NCI-H1436 treated with DMSO at 0.1 percent for 48 hours (cell line): Measurements from ENCODE around the gene DMAC2.
"Not testable (repeated sequence)": the region's sequence is repeated elsewhere in the genome, so short reads cannot be mapped to it uniquely, and the experiment has no call there.

Experiments
- DNase-seq: peaks from one replicate; lab custom pipeline; 2025; lab: John Stamatoyannopoulos, UW

The DMAC2 gene

GRCh38 chr19:41422456-41422855, 17.3 kb downstream of the DMAC2 start:
- DNase-seq: no peak

- no peak for DNase-seq
Measured at GRCh38 chr19:41421973-41422372, 17.7 kb downstream of the DMAC2 start.

- no peak for DNase-seq
Measured at GRCh38 chr19:41421314-41421713, 18.4 kb downstream of the DMAC2 start.

- no peak for DNase-seq
Measured at GRCh38 chr19:41420101-41420880, 19.4 kb downstream of the DMAC2 start.

DNA sequence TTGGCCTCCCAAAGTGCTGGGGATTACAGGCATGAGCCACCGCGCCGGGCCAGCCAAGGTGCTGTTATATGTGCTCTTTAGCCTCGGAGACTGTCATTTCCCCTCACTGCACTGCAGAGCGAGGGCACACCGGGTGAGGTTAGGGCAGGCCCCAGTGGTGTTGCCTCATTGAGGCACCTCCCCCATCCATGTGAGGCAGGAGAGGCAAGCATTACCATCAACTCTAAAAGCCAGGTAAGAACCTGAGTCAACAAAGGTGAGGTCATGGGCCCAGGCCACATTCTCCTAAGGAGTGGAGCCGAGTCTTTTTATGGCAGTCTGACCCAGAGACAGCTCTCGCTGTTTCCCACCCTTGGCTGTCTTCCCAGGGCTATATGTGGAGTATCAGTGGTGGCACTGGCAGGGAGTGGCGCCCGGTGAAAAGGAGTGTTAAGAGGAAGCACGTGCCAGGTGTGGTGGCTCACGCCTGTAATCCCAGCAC, 23.5 kb downstream of the DMAC2 start:
- DNase-seq: no peak

DNA sequence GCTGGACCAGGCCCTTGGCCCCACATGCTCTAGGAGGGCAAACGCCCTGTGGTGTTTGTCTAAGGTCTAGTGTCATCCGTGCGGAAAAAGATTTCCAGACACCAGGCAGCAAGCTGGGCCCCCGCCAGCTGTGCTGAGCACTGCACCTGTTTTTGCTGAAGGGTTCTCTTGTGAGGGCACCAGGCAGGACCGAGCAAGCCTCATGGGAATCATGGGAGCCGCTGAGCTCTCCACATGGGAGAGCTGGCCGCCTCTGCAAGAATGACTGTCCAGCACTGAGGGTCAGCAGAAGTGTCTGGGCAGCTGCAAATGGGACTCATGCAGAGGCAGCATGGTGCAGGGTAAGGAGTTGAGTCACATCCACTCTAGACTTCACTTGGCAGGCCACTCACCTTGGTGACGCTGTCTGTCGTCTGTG, 24.5 kb downstream of the DMAC2 start:
- DNase-seq: no peak

DNA sequence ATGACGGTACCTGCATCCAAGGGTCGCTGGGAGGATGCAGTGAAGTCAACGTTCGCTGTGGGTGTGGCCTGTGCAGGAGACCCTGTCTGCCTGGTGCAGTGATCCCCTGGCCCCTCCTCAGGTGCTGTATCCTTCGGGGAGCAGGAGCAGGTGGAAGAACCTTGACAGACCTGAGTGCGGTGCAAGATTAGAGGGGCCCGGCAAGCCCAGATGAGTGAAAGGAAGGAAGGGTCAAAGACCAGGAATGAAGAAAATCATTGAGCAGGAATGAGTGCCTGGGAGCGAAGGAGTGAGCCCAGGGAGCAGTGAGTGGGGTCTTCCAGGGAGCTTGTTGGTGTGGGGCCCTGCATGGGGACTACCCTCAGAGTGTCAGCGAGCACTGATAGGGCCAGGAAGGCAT, 25.3 kb downstream of the DMAC2 start:
- DNase-seq: no peak

DNA sequence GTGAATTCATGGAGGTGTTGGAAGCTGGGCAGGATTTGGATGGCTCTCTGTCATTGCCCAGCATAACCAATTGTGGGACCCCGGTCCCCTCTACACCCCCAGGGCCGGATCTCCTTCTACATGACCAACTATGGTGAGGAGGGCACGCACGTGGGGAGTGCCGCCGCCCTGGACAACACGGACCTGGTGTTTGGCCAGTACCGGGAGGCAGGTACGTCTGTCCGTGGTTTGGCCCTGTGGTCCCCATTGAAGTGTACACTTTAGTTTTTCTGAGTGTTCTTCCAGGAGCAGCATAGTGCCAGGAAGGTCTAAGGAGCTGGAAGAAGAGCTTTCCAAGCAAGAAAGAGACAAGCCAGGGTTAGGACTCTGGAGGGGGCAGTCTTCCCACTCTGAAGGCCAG, 25.8 kb downstream of the DMAC2 start:
- DNase-seq: no peak

DNA sequence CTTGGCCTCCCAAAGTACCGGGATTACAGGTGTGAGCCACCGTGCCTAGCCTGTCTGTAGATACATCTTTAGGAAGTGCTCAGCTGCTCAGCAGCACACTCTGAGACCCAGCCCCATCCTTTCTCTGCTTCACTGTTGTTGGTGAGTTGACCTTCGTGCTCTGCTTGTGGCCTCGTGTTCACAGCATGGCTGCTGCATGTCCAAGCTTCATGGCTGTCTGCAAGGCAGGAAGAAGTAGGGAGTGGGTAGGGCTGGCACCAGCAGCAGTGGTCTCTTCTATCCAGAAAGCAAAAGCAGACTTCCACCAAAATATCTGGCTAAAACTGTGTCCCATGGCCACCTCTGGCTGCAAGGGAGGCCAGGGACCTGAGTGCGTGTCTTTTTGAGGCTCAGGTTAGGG, 26.8 kb downstream of the DMAC2 start:
- no peak for DNase-seq

DNA sequence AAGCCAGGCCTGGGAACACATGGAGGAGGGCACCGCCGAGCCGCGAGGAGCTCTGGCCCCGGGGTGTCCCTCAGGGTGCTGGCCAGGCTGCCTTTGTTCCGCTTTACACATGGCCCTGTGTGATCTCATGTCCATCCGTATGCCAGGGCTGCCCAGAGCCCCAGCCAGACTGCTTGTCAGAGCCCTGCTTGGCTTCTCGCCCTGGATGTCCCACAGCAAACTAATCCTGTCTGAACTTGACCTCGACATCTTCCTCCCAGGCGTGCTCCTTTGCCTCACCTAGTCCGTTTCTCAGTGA, 27.8 kb downstream of the DMAC2 start:
- DNase-seq: no peak

DNA sequence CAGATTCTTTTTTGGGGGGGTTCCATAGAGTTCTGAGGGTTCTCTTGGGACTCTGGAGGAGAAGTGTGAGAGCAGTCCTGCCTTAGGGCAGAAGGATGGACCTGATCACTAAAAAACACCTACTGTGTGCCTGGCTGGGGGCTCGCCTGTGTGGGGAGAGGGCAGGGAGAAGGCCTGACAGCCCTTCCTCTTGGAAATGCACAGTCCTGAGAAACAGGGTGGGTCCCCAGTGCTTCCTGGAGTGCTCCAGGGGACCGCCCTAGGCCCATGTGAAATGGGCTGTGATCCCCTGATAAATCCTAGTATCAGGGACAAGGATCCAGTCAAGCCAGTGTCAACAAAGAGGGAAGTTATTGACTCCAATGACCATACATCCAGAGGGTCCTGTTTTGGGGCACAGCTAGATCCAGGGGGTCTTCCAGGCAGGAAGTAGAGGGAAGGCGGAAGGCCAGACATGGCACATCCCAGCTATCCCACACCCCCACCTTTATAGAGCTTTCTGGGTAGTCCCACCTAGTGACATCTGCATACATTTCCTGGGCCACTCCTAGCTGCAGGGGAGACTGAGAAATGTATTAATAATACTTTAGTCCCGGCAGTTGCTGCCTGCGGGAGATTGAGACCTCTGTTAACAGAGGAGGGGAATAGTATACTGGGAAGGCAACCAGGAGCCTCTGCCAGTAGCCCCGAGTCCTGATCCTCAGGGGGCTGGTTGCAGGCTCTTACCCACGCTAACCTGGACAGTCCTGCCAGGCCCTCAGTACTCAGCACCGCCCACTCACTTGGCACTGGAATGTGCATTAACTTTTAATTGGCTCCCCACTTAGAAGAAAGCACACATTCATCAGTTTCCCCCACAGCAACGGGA, 28.4 kb downstream of the DMAC2 start:
- DNase-seq: no peak

DNA sequence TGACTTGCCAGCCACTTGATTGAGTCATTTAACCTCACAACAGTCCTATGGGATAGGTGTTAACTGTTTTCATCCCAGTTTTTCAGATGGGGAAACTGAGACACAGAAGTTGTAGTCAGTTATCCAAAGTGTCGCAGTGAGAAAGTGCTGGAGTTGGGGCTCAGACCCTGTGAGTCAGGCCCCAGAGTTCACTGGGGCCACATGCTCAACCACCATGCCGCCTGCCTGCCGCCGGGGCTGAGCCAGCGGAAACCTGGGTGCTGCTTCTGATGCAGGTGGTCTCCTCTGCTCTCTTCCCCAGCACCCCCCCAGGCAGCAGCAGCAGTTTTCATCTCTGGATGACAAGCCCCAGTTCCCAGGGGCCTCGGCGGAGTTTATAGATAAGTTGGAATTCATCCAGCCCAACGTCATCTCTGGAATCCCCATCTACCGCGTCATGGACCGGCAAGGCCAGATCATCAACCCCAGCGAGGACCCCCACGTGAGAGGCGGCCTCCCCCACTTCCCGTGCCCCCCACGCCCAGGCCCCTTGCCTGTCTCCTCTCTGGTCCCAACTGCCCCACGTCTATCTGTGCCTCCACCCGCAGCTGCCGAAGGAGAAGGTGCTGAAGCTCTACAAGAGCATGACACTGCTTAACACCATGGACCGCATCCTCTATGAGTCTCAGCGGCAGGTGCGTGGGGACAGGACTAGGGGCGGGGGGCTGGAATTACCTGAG, 29.2 kb downstream of the DMAC2 start:
- no peak for DNase-seq

DNA sequence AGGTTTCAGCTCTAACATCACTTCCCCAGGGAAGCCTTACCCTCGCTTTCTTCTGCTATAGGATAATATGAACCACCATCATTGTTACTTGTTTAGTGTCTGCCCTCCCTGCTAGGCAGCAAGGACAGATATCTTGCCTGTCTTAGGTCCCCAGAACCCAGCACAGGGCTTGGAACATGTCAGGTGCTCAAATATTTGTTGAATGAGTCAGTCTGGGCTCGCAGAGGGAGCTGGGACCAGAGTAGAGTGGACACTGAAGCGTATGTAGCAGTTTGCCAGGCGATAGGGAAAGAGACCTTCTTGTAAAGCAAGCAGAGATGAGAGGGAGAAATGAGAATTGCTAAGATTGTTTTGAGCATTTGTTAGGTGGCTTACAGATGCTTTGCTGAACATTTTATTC, 30.4 kb downstream of the DMAC2 start:
- DNase-seq: no peak

GRCh38 chr19:41408846-41409245, 30.9 kb downstream of the DMAC2 start:
- not testable (repeated sequence) for DNase-seq

DNA sequence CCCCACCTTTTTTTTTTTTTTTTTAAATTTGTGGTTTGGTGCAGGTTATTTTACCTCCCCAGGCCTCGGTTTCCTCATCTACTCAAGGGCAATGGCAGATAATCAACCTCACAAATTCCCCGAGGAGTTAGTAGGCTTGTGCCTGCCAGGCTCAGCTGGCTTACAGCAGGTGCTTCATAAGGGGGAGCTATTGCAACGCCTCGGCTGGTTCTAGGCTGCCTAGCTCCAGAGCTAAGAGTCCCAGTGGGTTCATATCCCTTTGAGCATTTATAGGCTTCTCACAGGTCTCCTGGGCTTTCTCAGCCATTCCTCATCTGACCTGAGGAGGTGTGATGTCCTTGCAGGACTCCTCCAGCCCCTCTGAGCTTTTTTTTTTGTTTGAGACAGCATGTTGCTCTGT, 31.5 kb downstream of the DMAC2 start:
- no peak for DNase-seq

- no peak for DNase-seq
Measured at GRCh38 chr19:41407271-41407670, 32.4 kb downstream of the DMAC2 start.

DNA sequence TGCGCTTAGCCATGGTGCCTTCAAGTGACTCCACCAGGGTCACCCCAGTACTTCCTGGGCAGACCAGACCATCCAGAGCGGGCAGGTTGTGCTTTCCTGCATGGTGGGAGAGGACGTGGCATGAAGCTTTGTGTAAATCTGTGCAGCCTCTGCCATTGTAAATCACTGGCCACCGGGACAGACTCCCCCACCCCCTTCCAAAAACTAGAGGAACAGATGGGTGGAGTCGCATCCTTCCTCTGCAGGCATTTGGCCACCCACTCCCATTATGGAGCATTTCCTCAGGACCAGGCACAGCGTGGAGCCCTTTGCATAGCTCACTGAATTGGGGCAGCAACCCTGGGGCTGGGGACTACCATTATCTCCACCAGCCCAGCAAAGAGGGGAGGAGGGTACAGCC, 33.9 kb downstream of the DMAC2 start:
- no peak for DNase-seq

GRCh38 chr19:41403181-41403970, 36.3 kb downstream of the DMAC2 start:
- no peak for DNase-seq

DNA sequence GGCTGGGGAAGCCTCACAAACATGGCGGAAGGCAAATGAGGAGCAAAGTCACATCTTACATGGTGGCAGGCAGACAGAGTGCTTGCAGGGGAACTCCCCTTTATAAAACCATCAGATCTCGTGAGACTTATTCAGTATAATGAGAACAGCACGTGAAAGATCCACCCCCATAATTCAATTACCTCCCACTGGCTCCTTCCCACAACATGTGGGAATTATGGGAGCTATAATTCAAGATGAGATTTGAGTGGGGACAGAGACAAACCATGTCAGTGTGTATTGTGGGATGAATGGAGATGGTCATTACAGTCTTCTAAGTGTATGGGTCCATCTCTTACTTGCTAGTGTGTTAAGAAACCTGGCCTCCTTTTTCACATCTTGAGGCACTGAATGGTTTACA, 37.7 kb downstream of the DMAC2 start:
- no peak for DNase-seq

DNA sequence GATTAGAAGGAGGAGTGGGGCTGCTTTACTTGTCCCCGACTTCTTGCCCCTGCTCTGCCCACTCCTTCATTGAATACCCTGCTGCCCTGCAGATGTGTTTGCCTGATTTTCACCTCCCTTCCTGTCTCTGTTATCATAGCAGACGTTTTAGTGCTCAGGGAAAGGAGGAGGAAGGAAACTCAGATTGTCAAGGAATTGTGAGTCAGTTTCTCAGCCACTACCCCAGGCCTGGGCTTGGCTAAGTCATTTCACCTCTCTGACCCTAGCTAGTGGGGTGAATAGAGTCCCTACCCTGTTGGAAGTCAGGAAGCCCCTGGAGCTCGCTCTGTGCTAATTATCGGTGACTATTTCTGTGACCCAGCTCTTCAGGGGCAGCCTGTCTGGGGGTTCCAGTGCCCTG, 38.2 kb downstream of the DMAC2 start:
- DNase-seq: no peak

DNA sequence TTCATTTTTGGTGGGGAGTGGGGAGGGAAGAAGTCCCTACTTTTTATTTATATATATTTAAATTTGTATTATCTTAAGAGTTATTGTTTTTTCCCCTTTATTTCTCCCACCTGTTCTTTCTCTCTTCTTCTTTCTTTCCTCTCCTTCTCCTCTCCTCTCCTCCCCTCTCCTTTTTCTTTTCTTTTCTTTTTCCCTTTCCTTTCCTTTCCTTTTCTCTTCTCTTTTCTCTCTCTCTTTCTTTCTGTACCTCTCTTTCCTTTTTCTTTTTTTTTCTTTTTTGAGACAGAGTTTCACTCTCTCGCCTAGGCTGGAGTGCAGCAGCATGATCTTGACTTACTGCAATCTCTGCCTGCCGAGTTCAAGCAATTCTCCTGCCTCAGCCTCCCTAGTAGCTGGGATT, 40.2 kb downstream of the DMAC2 start:
- no peak for DNase-seq

DNA sequence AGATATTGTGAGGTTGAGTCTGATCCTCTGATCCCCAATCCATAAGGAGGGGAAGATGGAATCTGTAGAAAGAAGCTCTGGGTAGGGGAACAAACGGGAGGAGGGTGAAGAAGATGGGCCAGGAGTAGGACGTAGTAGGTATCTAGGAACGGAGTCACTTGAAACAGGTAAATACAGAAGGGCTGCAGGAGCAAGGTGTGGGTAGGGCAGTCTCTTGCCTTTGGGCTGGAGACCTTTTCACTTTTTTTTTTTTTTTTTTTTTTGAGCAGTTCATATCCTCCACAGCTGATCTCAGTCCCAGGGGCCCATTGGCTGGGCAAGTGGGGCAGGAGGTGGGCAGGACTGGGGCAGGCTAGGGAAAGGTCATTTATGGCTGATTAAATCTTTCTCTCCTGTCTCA, 40.6 kb downstream of the DMAC2 start:
- no peak for DNase-seq
